Smooth muscle cell (in vitro differentiated cells): ENCODE results near the gene KBTBD12. TPM values are rescaled to one million over a fixed set of nuclear protein-coding genes. Genes with fewer than 3 reads are reported as not detected.
A peak's percentile ranks its signal among the peaks of the same experiment; 100 is the strongest.
"Not testable (repeated sequence)": the region's sequence is repeated elsewhere in the genome, so short reads cannot be mapped to it uniquely, and the experiment has no call there.

Experiments
- DNase-seq: peaks from one replicate; lab custom pipeline; 2025; ENCODE audit not compliant: unreplicated experiment; lab: John Stamatoyannopoulos, UW
- H2AFZ ChIP-seq: fragments of 200-600 bp; sonication (generic); 2 replicates; pipeline ENCODE4 v1.6.0; 2016; ENCODE audit warnings: antibody characterized with exemption, low read depth, mild to moderate bottlenecking
- H3F3A ChIP-seq: fragments of 200-600 bp; sonication (generic); 2 replicates; pipeline ENCODE4 v1.6.0; 2017; ENCODE audit warnings: antibody characterized with exemption, low read depth
- H3K27ac ChIP-seq: fragments of 200-600 bp; sonication (generic); 2 replicates; pipeline ENCODE4 v1.5.1; 2016; ENCODE audit warnings: low read depth, mild to moderate bottlenecking
- H3K27me3 ChIP-seq: fragments of 200-600 bp; sonication (generic); 2 replicates; pipeline ENCODE4 v1.6.1; 2016; ENCODE audit warnings: low read depth, mild to moderate bottlenecking
- H3K36me3 ChIP-seq: fragments of 200-600 bp; sonication (generic); 2 replicates; pipeline ENCODE4 v1.5.1; 2016; ENCODE audit warnings: low read depth
- H3K4me1 ChIP-seq: fragments of 200-600 bp; sonication (generic); 2 replicates; pipeline ENCODE4 v1.5.1; 2016; ENCODE audit warnings: low read depth
- H3K4me2 ChIP-seq: fragments of 200-600 bp; sonication (generic); 2 replicates; pipeline ENCODE4 v1.6.0; 2016; ENCODE audit warnings: mild to moderate bottlenecking
- H3K4me3 ChIP-seq: fragments of 200-600 bp; sonication (generic); 2 replicates; pipeline ENCODE4 v1.5.1; 2016; ENCODE audit warnings: mild to moderate bottlenecking
- H3K79me2 ChIP-seq: fragments of 200-600 bp; sonication (generic); 2 replicates; pipeline ENCODE4 v1.6.0; 2016; ENCODE audit warnings: low read depth, mild to moderate bottlenecking
- H3K9ac ChIP-seq: fragments of 200-600 bp; sonication (generic); 2 replicates; pipeline ENCODE4 v1.6.0; 2016; ENCODE audit warnings: low read depth
- H3K9me3 ChIP-seq: fragments of 200-600 bp; sonication (generic); replicated peaks from 2 replicates; pipeline ENCODE4 v1.5.1; 2016; ENCODE audit warnings: low read depth
- H4K20me1 ChIP-seq: fragments of 200-600 bp; sonication (generic); 2 replicates; pipeline ENCODE4 v1.6.0; 2016; ENCODE audit warnings: low read depth
- WGBS: methylation state at CpG from one replicate; pipeline ENCODE4 v1.1.7; 2016; ENCODE audit warnings: low lambda C conversion rate; 5-methylcytosine and 5-hydroxymethylcytosine counted together
- polyA plus RNA-seq: library from polyadenylated mRNA; unstranded; fragments of >200 nt; fragmentation: Nextera tagmentation; extraction: Ambion mirVana; gene quantifications from 2 replicates; pipeline ENCODE4 v1.2.1, GENCODE V29; 2016
- total RNA-seq: library from RNA; depleted of rRNA; stranded (reverse); fragments of >200 nt; gene quantifications from 2 replicates; pipeline ENCODE4 v1.2.3, GENCODE V29; 2014
- TF ChIP-seq, protein P1 (sequence below): fragments of 200-600 bp; sonication (generic); IDR thresholded peaks from 2 replicates; pipeline ENCODE4 v1.5.1; 2017; ENCODE audit warnings: borderline replicate concordance, mild to moderate bottlenecking, antibody characterized with exemption; ENCODE audit not compliant: insufficient read depth, poor library complexity, severe bottlenecking

The KBTBD12 gene
- total and polyA plus RNA-seq, 2 experiments from 2014 or later: not detected

DNA sequence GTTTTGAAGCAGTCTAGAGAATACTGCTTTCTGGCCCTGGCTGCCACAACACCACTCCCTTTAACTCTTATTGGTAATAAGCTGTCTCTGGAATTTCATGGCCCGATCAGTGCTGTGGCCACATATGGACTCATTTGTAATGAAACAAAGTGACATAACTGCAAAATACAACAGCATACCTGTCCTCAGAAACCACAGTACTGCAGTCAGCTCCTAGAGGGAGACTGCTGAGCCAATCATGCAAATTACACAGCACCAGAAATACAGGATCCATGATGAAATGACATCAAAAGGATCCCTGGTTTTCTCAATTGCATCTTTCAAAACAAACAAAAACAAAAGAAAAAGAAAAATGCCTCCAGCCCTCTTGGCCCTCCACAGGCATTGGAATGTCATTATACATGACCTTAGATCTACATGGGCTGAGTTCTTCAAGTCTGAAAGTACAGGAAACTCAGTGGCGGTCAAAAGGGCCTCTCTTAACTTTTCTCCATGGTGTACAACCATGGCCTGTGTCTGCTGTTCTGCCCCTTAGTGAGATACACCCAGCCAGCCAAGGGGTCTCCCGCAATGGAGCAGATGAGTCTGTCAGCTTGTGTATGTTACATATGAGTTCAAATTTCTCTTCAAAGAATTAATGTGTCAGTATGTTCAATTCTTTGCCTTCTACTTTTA, 24.9 kb upstream of the KBTBD12 start:
- Histone ChIP-seq H3K4me3 (no peak overlapping the region), H3K79me2 (no peaks in the 10 kb centered on the region), H3K36me3 (no peaks in the 10 kb centered on the region), H3K27ac (peak overlapping the region; percentile 98), H3K9me3 (no peaks in the 10 kb centered on the region), H3K27me3 (no peaks in the 10 kb centered on the region), H3F3A (peaks cover 12% of the 10 kb centered on the region), H3K4me2 (peak overlapping the region; percentile 65), H3K4me1 (peaks cover 16% of the 10 kb centered on the region), H4K20me1 (no peaks in the 10 kb centered on the region), H3K9ac (peak overlapping the region; percentile 89), H2AFZ (no peak overlapping the region)
- TF ChIP-seq, protein P1, sequence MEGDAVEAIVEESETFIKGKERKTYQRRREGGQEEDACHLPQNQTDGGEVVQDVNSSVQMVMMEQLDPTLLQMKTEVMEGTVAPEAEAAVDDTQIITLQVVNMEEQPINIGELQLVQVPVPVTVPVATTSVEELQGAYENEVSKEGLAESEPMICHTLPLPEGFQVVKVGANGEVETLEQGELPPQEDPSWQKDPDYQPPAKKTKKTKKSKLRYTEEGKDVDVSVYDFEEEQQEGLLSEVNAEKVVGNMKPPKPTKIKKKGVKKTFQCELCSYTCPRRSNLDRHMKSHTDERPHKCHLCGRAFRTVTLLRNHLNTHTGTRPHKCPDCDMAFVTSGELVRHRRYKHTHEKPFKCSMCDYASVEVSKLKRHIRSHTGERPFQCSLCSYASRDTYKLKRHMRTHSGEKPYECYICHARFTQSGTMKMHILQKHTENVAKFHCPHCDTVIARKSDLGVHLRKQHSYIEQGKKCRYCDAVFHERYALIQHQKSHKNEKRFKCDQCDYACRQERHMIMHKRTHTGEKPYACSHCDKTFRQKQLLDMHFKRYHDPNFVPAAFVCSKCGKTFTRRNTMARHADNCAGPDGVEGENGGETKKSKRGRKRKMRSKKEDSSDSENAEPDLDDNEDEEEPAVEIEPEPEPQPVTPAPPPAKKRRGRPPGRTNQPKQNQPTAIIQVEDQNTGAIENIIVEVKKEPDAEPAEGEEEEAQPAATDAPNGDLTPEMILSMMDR: no peak
- DNase-seq: no peak
- 78% methylated on average over 3 of the region's 3 CpGs for WGBS

DNA sequence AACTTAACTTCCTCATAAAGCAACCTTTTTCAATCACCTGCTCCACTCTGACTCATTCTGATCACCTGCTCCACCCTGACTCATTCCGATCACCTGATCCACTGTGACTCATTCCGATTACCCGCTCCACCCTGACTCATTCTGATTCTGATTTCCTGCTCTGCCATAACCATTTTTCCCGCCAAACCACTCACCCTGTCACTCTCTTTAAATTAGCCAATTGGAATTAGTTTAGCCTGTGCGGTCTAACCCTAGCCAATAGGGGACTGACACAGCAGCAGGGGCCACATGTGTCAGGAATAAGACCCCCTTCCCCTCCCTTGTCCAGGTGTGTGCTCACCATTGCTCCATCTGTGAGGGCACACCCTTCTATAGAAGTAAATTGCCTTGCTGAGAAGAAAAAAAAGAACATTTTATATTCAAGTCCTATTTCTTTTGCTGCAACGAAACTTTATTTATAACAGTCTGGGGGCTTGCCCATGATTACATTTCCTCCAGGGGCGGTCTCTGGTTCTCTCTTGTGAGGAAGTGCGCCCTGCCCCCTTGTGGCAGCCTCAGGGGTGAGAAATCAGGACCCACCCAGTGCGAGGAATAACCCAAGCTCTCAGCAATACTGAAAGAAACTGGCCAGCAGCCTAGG, 24.3 kb upstream of the KBTBD12 start:
- peaks cover 16% of the 10 kb centered on the region for H3K4me1 ChIP-seq
- H4K20me1 ChIP-seq, H2AFZ ChIP-seq, H3K27me3 ChIP-seq, H3K36me3 ChIP-seq, H3K4me3 ChIP-seq, H3K9me3 ChIP-seq, H3K79me2 ChIP-seq: not testable (repeated sequence)
- WGBS: 66% methylated on average over 9 of the region's 9 CpGs
- TF ChIP-seq, protein P1: peak; percentile 53
- peak; percentile 22 for DNase-seq
- peak overlapping the region; percentile 89 for H3K9ac ChIP-seq
- peaks cover 12% of the 10 kb centered on the region for H3F3A ChIP-seq
- peak overlapping the region; percentile 65 for H3K4me2 ChIP-seq
- H3K27ac ChIP-seq: peak overlapping the region; percentile 98

DNA sequence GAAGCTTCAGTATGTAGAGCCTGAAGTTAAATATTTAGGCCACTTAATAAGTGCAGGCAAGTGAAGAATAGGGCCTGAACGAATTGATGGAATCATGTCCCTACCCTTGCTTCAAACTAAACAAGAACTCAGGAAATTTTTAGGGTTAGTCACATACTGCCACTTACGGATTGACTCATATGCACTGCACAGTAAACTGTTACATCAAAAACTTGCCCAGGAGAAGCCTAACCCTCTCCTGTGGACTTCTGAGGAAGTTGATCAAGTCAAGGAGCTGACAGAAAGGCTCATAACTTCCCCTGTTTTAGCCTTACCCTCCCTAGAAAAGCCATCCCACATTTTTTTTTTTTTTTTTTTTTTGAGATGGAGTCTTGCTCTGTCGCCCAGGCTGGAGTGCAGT, 20.6 kb upstream of the KBTBD12 start:
- no peaks in the 10 kb centered on the region for H4K20me1 ChIP-seq
- H3K36me3 ChIP-seq: no peaks in the 10 kb centered on the region
- TF ChIP-seq, protein P1: no peak
- peaks cover 2% of the 10 kb centered on the region for H3F3A ChIP-seq
- no peak overlapping the region for H3K27ac ChIP-seq
- peaks cover 1% of the 10 kb centered on the region for H3K4me1 ChIP-seq
- DNase-seq: no peak
- H3K9ac ChIP-seq: no peak overlapping the region
- H3K9me3 ChIP-seq: no peaks in the 10 kb centered on the region
- H2AFZ ChIP-seq: no peak overlapping the region
- no peaks in the 10 kb centered on the region for H3K27me3 ChIP-seq
- WGBS: 69% methylated on average over 3 of the region's 3 CpGs
- no peak overlapping the region for H3K4me3 ChIP-seq
- H3K79me2 ChIP-seq: no peaks in the 10 kb centered on the region
- no peak overlapping the region for H3K4me2 ChIP-seq
